Brain microvascular endothelial cell (primary cell): ENCODE results near the gene PBRM1.

Experiments used
- DNase-seq: peaks from one replicate; pipeline ENCODE4 v3.0.0-alpha.2; 2020
- H3K27ac ChIP-seq: fragments of 250-450 bp; sonication (Bioruptor Pico); 2 replicates; pipeline ENCODE4 v1.5.1; 2020; ENCODE audit warnings: mild to moderate bottlenecking, moderate library complexity
- H3K27me3 ChIP-seq: fragments of 250-450 bp; sonication (Bioruptor Pico); replicated peaks from 2 replicates; pipeline ENCODE4 v1.5.1; 2020; ENCODE audit warnings: mild to moderate bottlenecking
- H3K36me3 ChIP-seq: fragments of 250-450 bp; sonication (Bioruptor Pico); replicated peaks from 2 replicates; pipeline ENCODE4 v1.5.1; 2020; ENCODE audit warnings: mild to moderate bottlenecking
- H3K4me3 ChIP-seq: 2 replicates; pipeline ENCODE4 v1.5.1; 2011; ENCODE audit warnings: low read depth, mild to moderate bottlenecking, control low read depth, low read length, moderate library complexity
- CTCF ChIP-seq: IDR thresholded peaks from 2 replicates; pipeline ENCODE4 v1.5.1; 2011; ENCODE audit warnings: low read depth, mild to moderate bottlenecking, moderate library complexity, low read length, control low read depth, inconsistent platforms; ENCODE audit errors: missing control alignments
- in situ Hi-C: cut with HindIII; loops from 2 replicates; pipeline ENCODE4 v1.10.0; 2017; ENCODE audit warnings: low sequenced_read_pairs, low pct_ligation_motif_present

Gene PBRM1

GRCh38 chr3:52723935-52724334 lies 38.2 kb upstream of the PBRM1 start:
- DNase-seq, result no peak
- H3K36me3 ChIP-seq, result peaks cover under 1% of the 10 kb centered on the region
- H3K27ac ChIP-seq, result no peak overlapping the region
- no peak for TF ChIP-seq CTCF
- no peak overlapping the region for H3K4me3 ChIP-seq
- in situ Hi-C loops, result no loop called here
- H3K27me3 ChIP-seq, result no peaks in the 10 kb centered on the region

- Histone ChIP-seq H3K36me3 (peaks cover 3% of the 10 kb centered on the region), H3K27ac (no peak overlapping the region), H3K27me3 (no peaks in the 10 kb centered on the region), H3K4me3 (no peak overlapping the region)
- no peak for DNase-seq
- in situ Hi-C loops, result no loop called here
- no peak for TF ChIP-seq CTCF
Observed at GRCh38 chr3:52722491-52722890, 36.8 kb upstream of the PBRM1 start.

GRCh38 chr3:52721730-52722008 lies 36.0 kb upstream of the PBRM1 start:
- no peak overlapping the region for H3K4me3 ChIP-seq
- TF ChIP-seq CTCF, result no peak
- in situ Hi-C loops, result no loop called here
- DNase-seq, result no peak
- no peaks in the 10 kb centered on the region for H3K27me3 ChIP-seq
- no peak overlapping the region for H3K27ac ChIP-seq
- peaks cover 3% of the 10 kb centered on the region for H3K36me3 ChIP-seq

- H3K27ac ChIP-seq, result no peak overlapping the region
- H3K36me3 ChIP-seq, result peaks cover 3% of the 10 kb centered on the region
- no peak for TF ChIP-seq CTCF
- no peak for DNase-seq
- H3K4me3 ChIP-seq, result no peak overlapping the region
- in situ Hi-C loops, result no loop called here
- no peaks in the 10 kb centered on the region for H3K27me3 ChIP-seq
Observed at GRCh38 chr3:52721002-52721729, 35.5 kb upstream of the PBRM1 start.

- H3K27me3 ChIP-seq, result no peaks in the 10 kb centered on the region
- no peak overlapping the region for H3K27ac ChIP-seq
- no peak overlapping the region for H3K4me3 ChIP-seq
- TF ChIP-seq CTCF, result no peak
- peaks cover 3% of the 10 kb centered on the region for H3K36me3 ChIP-seq
- in situ Hi-C loops, result no loop called here
- no peak for DNase-seq
Observed at GRCh38 chr3:52719618-52720017, 33.9 kb upstream of the PBRM1 start.

GRCh38 chr3:52715714-52716305 lies 30.1 kb upstream of the PBRM1 start:
- DNase-seq, result no peak
- no peaks in the 10 kb centered on the region for H3K27me3 ChIP-seq
- no peak overlapping the region for H3K4me3 ChIP-seq
- H3K36me3 ChIP-seq, result peaks cover 3% of the 10 kb centered on the region
- no peak overlapping the region for H3K27ac ChIP-seq
- in situ Hi-C loops, result no loop called here
- TF ChIP-seq CTCF, result no peak
